CMK (cell line): ENCODE data around the gene SAMD4A.
"Not testable (repeated sequence)": the region's sequence is repeated elsewhere in the genome, so short reads cannot be mapped to it uniquely, and the experiment has no call there.

Source experiments
- DNase-seq: peaks from one replicate; pipeline ENCODE4 v3.0.0-alpha.2; 2010; ENCODE audit warnings: low read depth

Gene SAMD4A

GRCh38 chr14:54734966-54735365, 168.0 kb downstream of the SAMD4A start:
- DNase-seq: no peak

- no peak for DNase-seq
Observed at GRCh38 chr14:54735424-54735823, 168.5 kb downstream of the SAMD4A start.

GRCh38 chr14:54737132-54737711, 170.3 kb downstream of the SAMD4A start:
- DNase-seq: no peak

GRCh38 chr14:54738009-54738408, 171.1 kb downstream of the SAMD4A start:
- DNase-seq: no peak

- DNase-seq: no peak
Observed at GRCh38 chr14:54739514-54739913, 172.6 kb downstream of the SAMD4A start.

- no peak for DNase-seq
Observed at GRCh38 chr14:54742492-54743350, 175.8 kb downstream of the SAMD4A start.

GRCh38 chr14:54743382-54743781, 176.5 kb downstream of the SAMD4A start:
- no peak for DNase-seq

- DNase-seq: no peak
Observed at GRCh38 chr14:54746019-54746418, 179.1 kb downstream of the SAMD4A start.

- no peak for DNase-seq
Observed at GRCh38 chr14:54747616-54748015, 180.7 kb downstream of the SAMD4A start.

GRCh38 chr14:54749180-54749579, 182.3 kb downstream of the SAMD4A start:
- no peak for DNase-seq

GRCh38 chr14:54749727-54750126, 182.8 kb downstream of the SAMD4A start:
- DNase-seq: no peak

- not testable (repeated sequence) for DNase-seq
Observed at GRCh38 chr14:54752611-54753010, 185.7 kb downstream of the SAMD4A start.

GRCh38 chr14:54753396-54753795, 186.5 kb downstream of the SAMD4A start:
- not testable (repeated sequence) for DNase-seq

- DNase-seq: no peak
Observed at GRCh38 chr14:54754116-54754622, 187.2 kb downstream of the SAMD4A start.

GRCh38 chr14:54754623-54755386, 187.9 kb downstream of the SAMD4A start:
- no peak for DNase-seq

GRCh38 chr14:54756656-54757392, 189.9 kb downstream of the SAMD4A start:
- DNase-seq: no peak

GRCh38 chr14:54758041-54758440, 191.1 kb downstream of the SAMD4A start:
- no peak for DNase-seq

- DNase-seq: no peak
Observed at GRCh38 chr14:54759982-54760585, 193.2 kb downstream of the SAMD4A start.

GRCh38 chr14:54760866-54761575, 194.1 kb downstream of the SAMD4A start:
- DNase-seq: no peak

- DNase-seq: no peak
Observed at GRCh38 chr14:54761835-54762234, 194.9 kb downstream of the SAMD4A start.

GRCh38 chr14:54762296-54762695, 195.4 kb downstream of the SAMD4A start:
- DNase-seq: no peak
